Activated CD4-positive, alpha-beta memory T cell treated with anti-CD3 and anti-CD28 coated beads, Interleukin-2, amount 10 ng/mL, durations not matched to agents 7 days and 5 days (primary cell): ENCODE results near the gene SYNM. TPM values are rescaled to one million over a fixed set of nuclear protein-coding genes. Genes with fewer than 3 reads are reported as not detected.

Experiments
- CTCF ChIA-PET: fragments of 350-600 bp; sonication (Branson Sonifier 250); formaldehyde crosslinking; loops from one replicate; lab custom pipeline; 2021; ENCODE audit warnings: antibody characterized with exemption, inconsistent platforms; lab: Charles Lee
- POLR2A ChIA-PET: fragments of 350-600 bp; sonication (Branson Sonifier 250); formaldehyde crosslinking; loops from one replicate; lab custom pipeline; 2021; ENCODE audit warnings: antibody characterized with exemption; lab: Charles Lee
- DNase-seq: peaks from one replicate; pipeline ENCODE4 v3.0.0-alpha.2; 2020
- H3K27ac Mint-ChIP-seq: one replicate; pipeline ENCODE4 v1.8.0; 2021; ENCODE audit warnings: mild to moderate bottlenecking, mixed read lengths
- H3K27me3 Mint-ChIP-seq: one replicate; pipeline ENCODE4 v1.8.0; 2021; ENCODE audit warnings: mixed read lengths
- H3K36me3 Mint-ChIP-seq: one replicate; pipeline ENCODE4 v1.8.0; 2021; ENCODE audit warnings: low read depth, mixed read lengths
- H3K4me1 Mint-ChIP-seq: one replicate; pipeline ENCODE4 v1.8.0; 2021; ENCODE audit warnings: mixed read lengths
- H3K4me3 Mint-ChIP-seq: one replicate; pipeline ENCODE4 v1.8.0; 2021; ENCODE audit warnings: mild to moderate bottlenecking, mixed read lengths
- H3K9me3 Mint-ChIP-seq: one replicate; pipeline ENCODE4 v1.8.0; 2021; ENCODE audit warnings: mixed read lengths
- total RNA-seq, 2 experiments: library from RNA; stranded (reverse); gene quantifications; one replicate each; pipeline ENCODE4 v1.2.3, GENCODE V29; 2021

Gene SYNM
- total RNA-seq, 2 experiments from 2014 or later, result 5.5 to 5.7 TPM

DNA sequence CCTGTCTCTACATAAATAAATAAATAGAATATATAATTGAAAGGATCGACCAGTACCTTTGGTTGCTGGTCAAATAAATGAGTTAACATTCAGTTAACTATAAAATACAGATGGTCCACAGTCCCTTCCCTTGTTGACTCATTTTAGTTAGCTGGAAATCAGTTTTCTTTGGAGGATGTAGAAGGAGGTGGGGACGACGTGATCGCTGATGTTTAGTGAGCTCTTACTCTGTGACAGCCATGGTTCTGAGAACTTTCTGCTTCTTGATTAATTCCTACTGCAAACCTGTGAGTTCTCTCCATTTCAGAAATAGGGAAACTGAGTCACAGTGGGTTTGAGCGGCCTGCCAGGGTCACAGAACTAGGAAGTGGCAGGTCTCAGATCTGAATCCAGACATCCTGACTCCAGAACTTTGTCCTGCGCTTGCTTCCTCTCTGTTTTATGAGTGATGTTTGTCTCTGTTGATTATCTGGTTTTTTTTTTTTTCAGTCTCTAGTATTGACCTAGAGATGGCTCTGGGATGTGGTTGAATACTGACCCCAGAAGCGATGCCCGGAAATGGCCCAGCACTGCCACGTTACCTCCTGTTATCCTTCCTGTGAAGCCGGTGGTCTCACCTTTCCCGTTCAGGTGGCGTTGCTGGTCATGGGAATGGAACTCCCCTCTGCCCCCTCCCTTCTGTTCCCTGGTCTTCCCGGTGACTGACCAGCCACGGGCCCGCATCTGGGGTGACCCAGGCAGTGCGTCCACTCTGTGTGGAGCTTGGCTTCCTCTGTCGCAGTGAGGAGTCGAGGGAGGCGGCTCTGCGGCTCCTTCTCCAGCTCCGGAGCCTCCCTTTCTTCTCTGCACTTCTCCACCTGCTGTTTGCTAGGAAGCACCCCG is 18.2 kb downstream of the SYNM start:
- CTCF ChIA-PET, result interaction anchor here (1.2 kb wide), 1 partner anchor 18 kb away, joined by 3 read pairs; the partner anchor contains the start of gene SYNM
- H3K27ac Mint-ChIP-seq, result no peak overlapping the region

DNA sequence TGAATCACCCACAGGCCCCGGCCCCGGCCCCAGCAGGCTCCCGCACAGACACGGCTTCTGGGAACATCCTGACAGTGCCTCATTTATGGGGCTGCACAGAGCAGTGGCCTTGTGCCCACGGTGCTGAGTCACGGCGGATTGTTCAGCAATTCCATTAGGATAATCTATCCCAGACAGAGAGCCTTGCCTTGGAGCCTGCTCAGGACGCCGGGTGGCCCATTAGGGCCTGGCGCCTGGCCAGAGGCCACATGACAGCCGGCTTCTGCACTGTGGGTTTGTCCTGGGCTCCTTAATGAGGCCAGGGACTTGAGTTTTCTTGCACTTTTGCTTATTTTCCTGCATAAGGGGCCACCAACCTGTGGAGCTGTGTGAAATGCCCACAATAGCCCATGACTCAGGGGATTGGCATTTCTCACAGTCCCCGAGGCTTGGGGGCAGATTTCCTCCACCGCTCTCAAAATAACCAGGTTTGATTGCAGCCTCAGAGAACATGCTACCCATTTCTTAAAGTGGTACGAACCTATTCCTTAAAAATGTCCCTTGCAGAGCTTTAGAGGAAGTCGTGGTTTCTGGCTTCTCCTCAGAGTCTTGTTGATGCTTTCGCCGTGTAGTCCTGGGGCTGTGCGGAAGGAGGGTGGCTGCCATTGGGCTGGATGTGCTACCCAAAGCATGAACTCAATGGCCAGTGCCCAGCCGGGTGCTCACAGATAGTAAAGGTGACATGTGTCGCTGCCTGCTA is 19.0 kb downstream of the SYNM start:
- Mint-ChIP-seq H3K27me3 (peaks cover 2% of the 10 kb centered on the region), H3K36me3 (no peaks in the 10 kb centered on the region), H3K4me3 (no peak overlapping the region), H3K9me3 (no peaks in the 10 kb centered on the region), H3K4me1 (no peaks in the 10 kb centered on the region), H3K27ac (no peak overlapping the region)
- ChIA-PET POLR2A (no interaction called here), CTCF (no interaction called here)
- no peak for DNase-seq

More for the DNA sequence above, 18.2 kb downstream of the SYNM start:
- Mint-ChIP-seq H3K4me3 (no peak overlapping the region), H3K27me3 (peaks cover 2% of the 10 kb centered on the region), H3K9me3 (no peaks in the 10 kb centered on the region), H3K36me3 (no peaks in the 10 kb centered on the region), H3K4me1 (no peaks in the 10 kb centered on the region)
- POLR2A ChIA-PET, result no interaction called here
- no peak for DNase-seq

DNA sequence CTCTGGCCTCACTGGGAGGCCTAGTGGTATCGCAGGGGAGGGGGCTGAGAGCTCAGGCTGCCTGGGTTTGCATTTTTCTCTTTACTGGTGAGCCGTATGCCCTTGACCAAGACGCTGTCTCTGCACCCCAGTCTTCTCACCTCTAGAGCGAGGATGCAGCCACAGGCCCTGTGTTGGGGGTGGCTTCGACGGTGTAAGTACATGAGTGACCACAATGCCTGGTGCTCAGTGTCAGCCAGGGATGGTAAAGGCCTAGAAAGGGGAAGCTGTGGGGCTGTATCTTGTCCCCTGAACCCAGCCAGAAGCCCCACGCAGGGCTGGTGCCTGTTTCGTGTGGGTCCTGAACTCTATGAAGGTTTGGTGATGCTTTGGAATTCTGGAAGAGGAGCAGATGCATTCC is 19.8 kb downstream of the SYNM start:
- Mint-ChIP-seq H3K27me3 (peaks cover 2% of the 10 kb centered on the region), H3K9me3 (no peaks in the 10 kb centered on the region), H3K36me3 (no peaks in the 10 kb centered on the region), H3K4me3 (no peak overlapping the region), H3K4me1 (no peaks in the 10 kb centered on the region), H3K27ac (no peak overlapping the region)
- POLR2A ChIA-PET, result no interaction called here
- DNase-seq, result no peak
- CTCF ChIA-PET, result no interaction called here

DNA sequence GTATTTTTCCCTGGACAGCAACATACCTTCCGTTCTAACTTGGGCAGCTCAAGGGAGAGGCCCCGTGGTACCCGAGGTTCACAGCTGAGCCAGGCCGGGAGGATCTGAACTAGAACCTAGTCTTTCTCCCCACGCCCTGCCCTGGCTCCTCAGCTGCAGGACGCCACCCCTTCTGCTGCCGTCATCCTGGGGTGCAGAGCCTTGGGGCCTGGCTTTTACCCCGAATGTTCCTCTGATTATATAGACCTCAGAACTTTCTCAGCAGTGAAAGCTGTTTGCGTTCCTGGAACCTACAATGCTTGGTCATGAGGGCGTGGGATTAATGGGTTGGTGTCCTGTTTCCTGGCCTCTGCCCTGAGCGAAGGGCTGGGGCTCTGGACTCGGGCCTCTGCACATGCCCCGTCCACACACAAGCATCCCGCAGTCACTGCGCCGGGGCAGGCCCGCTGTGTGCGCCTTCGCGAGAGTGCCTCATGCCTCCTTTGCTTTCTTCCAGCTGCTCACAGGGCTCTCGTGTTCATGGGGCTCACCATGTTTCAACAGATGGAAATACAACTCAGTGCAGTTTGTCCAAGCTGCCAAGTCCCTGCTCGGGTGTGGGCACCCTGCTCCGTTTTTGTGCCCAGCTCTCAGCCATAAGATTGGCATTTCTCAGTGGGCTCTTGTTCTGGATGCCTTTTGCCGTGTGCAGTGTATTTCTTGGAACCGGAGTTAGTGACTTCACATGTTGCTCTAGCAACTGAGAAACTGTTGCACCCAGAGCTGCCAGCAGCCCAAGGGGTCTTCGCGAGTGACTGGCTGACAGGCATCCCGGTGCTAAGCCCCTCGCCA is 20.4 kb downstream of the SYNM start:
- ChIA-PET POLR2A (interaction anchor here (1.3 kb wide), 1 partner anchor 10 kb away, joined by 3 read pairs; no protein-coding TSS in a partner anchor), CTCF (no interaction called here)
- Mint-ChIP-seq H3K36me3 (no peaks in the 10 kb centered on the region), H3K27me3 (no peaks in the 10 kb centered on the region), H3K4me3 (no peak overlapping the region), H3K9me3 (no peaks in the 10 kb centered on the region), H3K27ac (no peak overlapping the region), H3K4me1 (no peaks in the 10 kb centered on the region)
- DNase-seq, result no peak

DNA sequence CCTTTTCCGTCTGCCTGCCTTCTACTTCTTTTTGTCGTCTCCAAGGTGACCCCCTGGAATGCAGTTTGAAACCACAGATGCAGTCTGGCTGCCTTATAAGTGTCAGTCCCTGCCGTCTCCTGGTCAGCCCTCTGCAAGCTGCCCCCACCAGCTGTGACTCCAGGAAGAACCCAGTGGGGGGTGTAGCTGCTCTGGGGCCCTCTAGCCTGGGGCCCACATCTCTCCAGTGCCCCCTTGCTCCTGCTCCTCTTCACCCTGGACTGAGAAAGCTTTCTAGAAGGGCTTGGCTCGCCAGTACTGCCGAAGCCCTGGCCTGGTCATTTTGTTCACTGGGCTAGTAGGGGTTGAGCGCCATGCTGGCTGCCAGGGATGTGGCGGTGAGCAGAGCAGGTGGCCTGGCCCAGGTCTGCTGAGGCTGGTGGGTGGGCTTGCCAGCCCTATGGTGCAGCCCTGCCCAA is 21.3 kb downstream of the SYNM start:
- Mint-ChIP-seq H3K36me3 (no peaks in the 10 kb centered on the region), H3K27ac (no peak overlapping the region), H3K4me3 (no peak overlapping the region), H3K9me3 (no peaks in the 10 kb centered on the region), H3K27me3 (no peaks in the 10 kb centered on the region), H3K4me1 (no peaks in the 10 kb centered on the region)
- CTCF ChIA-PET, result no interaction called here
- no peak for DNase-seq
- POLR2A ChIA-PET, result interaction anchor here (0.6 to 1.3 kb wide), 2 partner anchors 9 to 48 kb away, joined by 3 to 4 read pairs; no protein-coding TSS in a partner anchor

DNA sequence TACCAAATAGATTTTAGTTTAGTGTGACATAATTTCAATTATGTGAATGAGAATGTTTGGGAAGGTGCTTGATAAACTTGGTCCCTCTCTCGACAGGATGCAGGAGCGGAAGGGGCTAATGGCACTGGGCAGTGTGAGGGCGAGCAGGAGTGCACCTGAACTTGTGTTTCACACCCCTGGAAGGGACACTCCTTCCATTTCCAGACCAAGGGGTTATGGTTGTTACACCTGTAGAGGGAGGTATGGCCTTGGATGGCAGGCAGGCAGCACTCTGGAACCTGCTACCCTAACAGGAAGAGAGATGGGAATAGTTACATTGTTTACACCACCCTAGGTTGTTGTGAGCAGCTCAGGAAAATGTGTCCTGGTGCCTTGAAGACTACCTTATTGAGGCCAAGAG is 22.1 kb downstream of the SYNM start:
- no peak overlapping the region for H3K27ac Mint-ChIP-seq
- H3K9me3 Mint-ChIP-seq, result no peaks in the 10 kb centered on the region
- no peaks in the 10 kb centered on the region for H3K27me3 Mint-ChIP-seq
- no peaks in the 10 kb centered on the region for H3K4me1 Mint-ChIP-seq
- DNase-seq, result no peak
- no peaks in the 10 kb centered on the region for H3K36me3 Mint-ChIP-seq
- H3K4me3 Mint-ChIP-seq, result no peak overlapping the region
- ChIA-PET POLR2A (no interaction called here), CTCF (no interaction called here)

DNA sequence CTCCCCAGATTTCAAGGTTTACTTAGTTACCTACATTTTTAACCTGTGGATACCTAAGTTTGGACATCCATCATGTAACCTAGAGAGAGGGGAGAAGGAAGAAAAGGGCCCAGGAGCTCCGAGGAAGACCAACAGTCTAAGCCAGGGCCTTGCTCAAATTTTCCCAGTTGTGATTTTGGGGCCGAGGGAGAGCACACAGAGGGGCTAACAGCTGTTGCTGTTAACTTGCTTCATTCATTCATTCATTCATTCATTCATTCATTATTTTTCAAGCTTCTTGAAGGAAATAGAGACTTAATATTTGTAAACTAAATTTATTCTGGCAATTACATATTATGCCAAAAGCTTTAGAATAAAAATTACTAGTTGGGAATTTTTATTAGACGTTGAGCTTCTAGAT is 22.9 kb downstream of the SYNM start:
- no peak overlapping the region for H3K27ac Mint-ChIP-seq
- ChIA-PET POLR2A (no interaction called here), CTCF (no interaction called here)
- no peaks in the 10 kb centered on the region for H3K9me3 Mint-ChIP-seq
- no peak overlapping the region for H3K4me3 Mint-ChIP-seq
- H3K36me3 Mint-ChIP-seq, result no peaks in the 10 kb centered on the region
- no peaks in the 10 kb centered on the region for H3K4me1 Mint-ChIP-seq
- no peak for DNase-seq
- H3K27me3 Mint-ChIP-seq, result no peaks in the 10 kb centered on the region

DNA sequence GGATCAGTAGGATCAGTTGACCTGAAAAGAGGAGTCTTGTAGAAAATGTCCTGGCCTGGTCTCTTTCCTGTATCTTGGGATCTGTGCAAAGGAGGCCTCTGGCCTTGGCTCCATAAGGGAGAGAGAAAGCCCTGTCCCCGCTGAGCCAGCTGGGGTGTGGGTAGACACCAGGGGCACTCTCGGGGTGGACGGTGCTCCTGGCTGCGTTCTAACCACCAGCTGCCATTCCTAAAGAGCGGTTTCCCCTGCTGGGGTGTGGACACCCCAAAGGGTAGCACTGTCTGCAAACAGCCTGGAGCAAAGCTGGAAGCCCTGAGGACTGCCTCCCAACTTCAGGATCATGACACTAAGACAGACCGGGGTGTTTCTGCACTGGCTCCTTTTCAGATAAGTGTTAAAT is 23.5 kb downstream of the SYNM start:
- no peaks in the 10 kb centered on the region for H3K4me1 Mint-ChIP-seq
- CTCF ChIA-PET, result no interaction called here
- H3K4me3 Mint-ChIP-seq, result no peak overlapping the region
- H3K27me3 Mint-ChIP-seq, result no peaks in the 10 kb centered on the region
- no peak overlapping the region for H3K27ac Mint-ChIP-seq
- H3K36me3 Mint-ChIP-seq, result no peaks in the 10 kb centered on the region
- POLR2A ChIA-PET, result no interaction called here
- H3K9me3 Mint-ChIP-seq, result no peaks in the 10 kb centered on the region
- no peak for DNase-seq

DNA sequence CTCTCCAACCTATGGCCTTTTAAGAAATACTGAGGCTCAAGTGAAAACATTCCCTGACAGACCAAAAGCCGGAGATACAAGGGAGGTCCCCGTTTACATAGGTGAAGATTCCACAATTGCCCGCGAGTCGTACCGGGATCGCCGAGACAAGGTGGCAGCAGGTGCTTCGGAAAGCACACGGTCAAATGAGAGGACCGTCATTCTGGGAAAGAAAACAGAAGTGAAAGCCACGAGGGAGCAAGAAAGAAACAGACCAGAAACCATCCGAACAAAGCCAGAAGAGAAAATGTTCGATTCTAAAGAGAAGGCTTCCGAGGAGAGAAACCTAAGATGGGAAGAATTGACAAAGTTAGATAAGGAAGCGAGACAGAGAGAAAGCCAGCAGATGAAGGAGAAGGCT is 24.8 kb downstream of the SYNM start:
- DNase-seq, result no peak
- Mint-ChIP-seq H3K36me3 (no peaks in the 10 kb centered on the region), H3K4me3 (no peak overlapping the region), H3K27ac (no peak overlapping the region), H3K9me3 (no peaks in the 10 kb centered on the region), H3K27me3 (no peaks in the 10 kb centered on the region), H3K4me1 (peaks cover 2% of the 10 kb centered on the region)
- CTCF ChIA-PET, result no interaction called here
- POLR2A ChIA-PET, result no interaction called here

DNA sequence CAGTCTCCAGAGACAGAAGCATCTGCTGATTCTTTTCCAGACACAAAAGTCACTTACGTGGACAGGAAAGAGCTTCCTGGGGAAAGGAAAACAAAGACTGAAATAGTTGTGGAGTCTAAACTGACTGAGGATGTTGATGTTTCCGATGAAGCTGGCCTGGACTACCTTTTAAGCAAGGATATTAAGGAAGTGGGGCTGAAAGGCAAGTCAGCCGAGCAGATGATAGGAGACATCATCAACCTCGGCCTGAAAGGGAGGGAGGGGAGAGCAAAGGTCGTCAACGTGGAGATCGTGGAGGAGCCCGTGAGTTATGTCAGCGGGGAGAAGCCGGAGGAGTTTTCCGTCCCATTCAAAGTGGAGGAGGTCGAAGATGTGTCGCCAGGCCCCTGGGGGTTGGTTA is 25.4 kb downstream of the SYNM start:
- Mint-ChIP-seq H3K36me3 (no peaks in the 10 kb centered on the region), H3K27ac (no peak overlapping the region), H3K4me1 (peaks cover 8% of the 10 kb centered on the region), H3K27me3 (no peaks in the 10 kb centered on the region), H3K9me3 (no peaks in the 10 kb centered on the region), H3K4me3 (no peak overlapping the region)
- ChIA-PET POLR2A (no interaction called here), CTCF (no interaction called here)
- DNase-seq, result no peak

DNA sequence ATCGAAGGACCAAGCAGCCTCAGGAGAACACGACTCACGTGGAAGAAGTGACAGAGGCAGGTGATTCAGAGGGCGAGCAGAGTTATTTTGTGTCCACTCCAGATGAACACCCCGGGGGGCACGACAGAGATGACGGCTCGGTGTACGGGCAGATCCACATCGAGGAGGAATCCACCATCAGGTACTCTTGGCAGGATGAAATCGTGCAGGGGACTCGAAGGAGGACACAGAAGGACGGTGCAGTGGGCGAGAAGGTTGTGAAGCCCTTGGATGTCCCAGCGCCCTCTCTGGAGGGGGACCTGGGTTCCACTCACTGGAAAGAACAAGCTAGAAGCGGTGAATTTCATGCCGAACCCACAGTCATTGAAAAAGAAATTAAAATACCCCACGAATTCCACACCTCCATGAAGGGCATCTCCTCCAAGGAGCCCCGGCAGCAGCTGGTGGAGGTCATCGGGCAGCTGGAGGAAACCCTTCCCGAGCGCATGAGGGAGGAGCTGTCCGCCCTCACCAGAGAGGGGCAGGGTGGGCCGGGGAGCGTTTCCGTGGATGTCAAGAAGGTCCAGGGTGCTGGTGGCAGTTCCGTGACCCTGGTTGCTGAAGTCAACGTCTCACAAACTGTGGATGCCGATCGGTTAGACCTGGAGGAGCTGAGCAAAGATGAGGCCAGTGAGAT is 26.0 kb downstream of the SYNM start:
- H3K4me3 Mint-ChIP-seq, result no peak overlapping the region
- H3K27ac Mint-ChIP-seq, result no peak overlapping the region
- H3K27me3 Mint-ChIP-seq, result no peaks in the 10 kb centered on the region
- no peaks in the 10 kb centered on the region for H3K9me3 Mint-ChIP-seq
- H3K4me1 Mint-ChIP-seq, result peaks cover 8% of the 10 kb centered on the region
- CTCF ChIA-PET, result no interaction called here
- no peak for DNase-seq
- no peaks in the 10 kb centered on the region for H3K36me3 Mint-ChIP-seq
- POLR2A ChIA-PET, result no interaction called here

DNA sequence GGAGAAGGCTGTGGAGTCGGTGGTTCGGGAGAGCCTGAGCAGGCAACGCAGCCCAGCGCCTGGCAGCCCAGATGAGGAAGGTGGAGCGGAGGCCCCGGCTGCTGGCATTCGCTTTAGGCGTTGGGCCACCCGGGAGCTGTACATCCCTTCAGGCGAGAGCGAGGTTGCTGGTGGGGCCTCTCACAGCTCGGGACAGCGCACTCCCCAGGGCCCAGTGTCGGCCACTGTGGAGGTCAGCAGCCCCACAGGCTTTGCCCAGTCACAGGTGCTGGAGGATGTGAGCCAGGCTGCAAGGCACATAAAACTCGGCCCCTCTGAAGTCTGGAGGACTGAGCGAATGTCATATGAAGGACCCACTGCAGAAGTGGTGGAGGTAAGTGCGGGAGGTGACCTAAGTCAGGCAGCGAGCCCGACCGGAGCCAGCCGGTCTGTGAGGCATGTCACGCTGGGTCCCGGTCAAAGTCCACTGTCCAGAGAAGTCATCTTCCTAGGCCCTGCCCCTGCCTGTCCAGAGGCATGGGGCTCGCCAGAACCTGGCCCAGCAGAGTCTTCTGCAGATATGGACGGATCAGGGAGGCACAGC is 26.7 kb downstream of the SYNM start:
- Mint-ChIP-seq H3K27ac (no peak overlapping the region), H3K4me1 (peaks cover 8% of the 10 kb centered on the region), H3K9me3 (no peaks in the 10 kb centered on the region), H3K36me3 (no peaks in the 10 kb centered on the region), H3K27me3 (no peaks in the 10 kb centered on the region), H3K4me3 (no peak overlapping the region)
- CTCF ChIA-PET, result no interaction called here
- POLR2A ChIA-PET, result no interaction called here
- DNase-seq, result no peak
